ENCODE results near the gene TMC3.

The TMC3 gene

GRCh38 chr15:81384891-81385720 lies 11.1 kb upstream of the TMC3 start:
- DNase-seq: no peak

DNA sequence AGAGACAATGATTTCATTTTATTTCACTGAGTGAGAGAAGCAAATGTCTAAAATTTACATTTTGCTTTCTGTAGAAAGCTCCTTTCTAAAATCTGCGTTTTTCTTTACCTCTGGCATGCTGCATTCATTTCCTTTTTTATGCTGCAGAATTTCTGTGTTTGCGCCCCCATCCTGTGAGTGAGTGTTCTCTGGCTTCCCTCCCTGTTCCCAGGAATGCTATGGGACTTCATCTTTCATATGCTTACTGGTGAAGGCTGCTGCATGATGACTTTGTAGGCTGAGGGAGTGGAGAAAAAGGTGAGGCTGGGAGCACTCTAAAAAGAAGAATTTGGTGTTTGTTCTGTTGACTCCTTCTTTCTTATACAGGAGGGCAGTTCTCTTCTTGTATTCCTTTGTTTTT lies 7.7 kb upstream of the TMC3 start:
- DNase-seq: no peak

- no peak for DNase-seq
Observed at GRCh38 chr15:81380668-81381067, 6.7 kb upstream of the TMC3 start.

DNA sequence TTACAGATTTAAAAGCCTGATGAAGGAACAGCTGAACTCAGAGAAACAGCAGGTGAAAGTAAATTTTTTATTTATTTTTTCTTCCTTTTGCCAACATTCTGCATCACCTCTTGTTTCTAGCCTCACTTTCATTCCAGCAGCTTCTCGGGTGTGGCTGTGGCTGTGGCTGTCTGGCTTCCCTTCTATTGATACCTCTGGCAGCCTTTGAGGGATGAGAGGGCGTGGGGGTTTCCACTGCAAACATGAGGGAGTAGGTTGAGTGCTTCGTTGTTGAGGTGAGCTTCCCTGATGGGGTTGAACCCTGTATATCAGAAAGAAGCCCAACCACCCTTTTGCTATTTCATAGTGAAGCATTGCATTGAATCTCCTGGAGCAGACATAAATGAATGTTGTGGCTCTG lies 6.2 kb upstream of the TMC3 start:
- DNase-seq: no peak

GRCh38 chr15:81379269-81379668 lies 5.3 kb upstream of the TMC3 start:
- DNase-seq: no peak

GRCh38 chr15:81378443-81378842 lies 4.4 kb upstream of the TMC3 start:
- DNase-seq: no peak

GRCh38 chr15:81377871-81378270 lies 3.9 kb upstream of the TMC3 start:
- DNase-seq: no peak

GRCh38 chr15:81376231-81376630 lies 2.2 kb upstream of the TMC3 start:
- DNase-seq: peak; percentile 4

GRCh38 chr15:81375461-81375860 lies 1.4 kb upstream of the TMC3 start:
- no peak for DNase-seq

DNA sequence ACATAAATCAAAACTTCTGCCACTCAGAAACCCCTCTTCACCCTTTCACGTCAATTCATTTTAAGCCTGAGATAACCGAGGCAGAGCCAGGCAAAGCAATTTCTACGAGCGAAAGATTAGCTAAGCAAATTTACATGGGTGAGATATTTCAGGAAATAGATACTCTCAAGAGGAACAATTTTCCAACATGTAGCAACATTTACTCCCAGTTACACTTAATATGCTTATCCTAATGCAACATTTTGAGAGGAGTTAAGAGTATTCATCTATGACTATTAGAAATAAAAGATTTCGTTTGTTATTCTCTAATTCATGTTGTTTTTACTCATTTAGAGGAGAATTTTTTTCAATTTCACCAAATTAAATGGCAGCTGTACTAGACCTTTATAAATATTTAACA lies 837 bp downstream of the TMC3 start:
- peak; percentile 20 for DNase-seq

DNA sequence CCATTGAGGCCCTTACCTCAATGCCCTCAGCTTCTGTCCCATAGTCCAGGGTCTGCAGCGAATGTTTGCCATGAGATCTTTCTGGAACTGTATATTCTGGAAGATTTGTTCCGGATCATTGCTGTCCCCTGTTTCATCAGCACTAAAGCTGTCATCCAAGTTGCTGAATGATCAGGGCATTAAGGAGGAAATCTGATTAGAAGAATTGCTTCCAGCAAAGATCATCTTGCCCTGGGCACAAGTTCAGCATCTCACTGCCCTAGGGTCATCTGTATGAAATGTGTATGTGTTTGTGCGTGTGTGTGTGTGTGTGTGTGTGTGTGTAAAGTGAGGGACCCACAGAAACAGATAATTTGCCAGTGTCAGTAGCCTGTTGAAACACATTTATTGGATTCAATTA lies 1.4 kb downstream of the TMC3 start:
- no peak for DNase-seq

- no peak for DNase-seq
Observed at GRCh38 chr15:81363718-81364500, 10.1 kb downstream of the TMC3 start.

GRCh38 chr15:81363276-81363675 lies 10.7 kb downstream of the TMC3 start:
- DNase-seq: no peak

GRCh38 chr15:81362790-81363189 lies 11.2 kb downstream of the TMC3 start:
- DNase-seq: no peak

- DNase-seq: no peak
Observed at GRCh38 chr15:81361891-81362290, 12.1 kb downstream of the TMC3 start.

DNA sequence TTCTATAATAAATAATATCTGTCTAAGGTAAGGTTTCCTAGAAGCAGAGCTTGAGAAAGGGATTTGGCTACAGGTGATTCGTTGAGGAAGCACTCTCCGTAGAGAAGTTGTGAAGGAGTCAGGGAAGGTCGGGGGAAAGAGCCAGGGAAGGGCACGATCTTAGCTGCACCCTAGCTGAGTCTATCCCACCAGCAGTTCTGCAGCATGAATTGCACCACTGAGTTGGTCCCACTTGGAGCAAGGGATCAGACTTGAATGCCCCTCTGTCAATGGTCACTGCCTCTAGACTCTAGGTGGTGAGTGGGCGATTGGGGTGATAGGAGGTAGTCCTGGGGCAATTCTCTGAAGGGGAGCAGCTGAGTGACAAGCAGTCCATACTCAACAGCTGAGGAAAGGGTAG lies 13.5 kb downstream of the TMC3 start:
- DNase-seq: no peak

DNA sequence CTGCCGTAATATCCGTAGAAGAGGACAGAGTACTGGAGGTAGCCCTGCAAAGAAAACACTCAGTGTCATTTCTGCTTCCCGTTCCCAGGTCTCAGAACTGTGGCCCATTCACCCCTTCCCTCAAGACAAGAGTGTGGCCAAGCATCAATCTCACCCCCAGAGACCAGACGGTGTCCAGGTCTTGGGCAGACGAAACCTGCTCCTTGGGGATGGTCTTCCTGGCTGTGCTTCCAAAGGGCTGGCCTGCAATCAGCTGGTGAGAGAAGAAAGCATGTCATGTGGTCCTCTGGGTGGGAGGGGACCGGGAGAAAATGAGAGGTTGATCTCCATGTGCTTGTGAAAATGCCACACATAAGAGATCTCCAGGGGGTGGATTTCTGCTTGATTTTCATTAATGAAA lies 15.8 kb downstream of the TMC3 start:
- no peak for DNase-seq

DNA sequence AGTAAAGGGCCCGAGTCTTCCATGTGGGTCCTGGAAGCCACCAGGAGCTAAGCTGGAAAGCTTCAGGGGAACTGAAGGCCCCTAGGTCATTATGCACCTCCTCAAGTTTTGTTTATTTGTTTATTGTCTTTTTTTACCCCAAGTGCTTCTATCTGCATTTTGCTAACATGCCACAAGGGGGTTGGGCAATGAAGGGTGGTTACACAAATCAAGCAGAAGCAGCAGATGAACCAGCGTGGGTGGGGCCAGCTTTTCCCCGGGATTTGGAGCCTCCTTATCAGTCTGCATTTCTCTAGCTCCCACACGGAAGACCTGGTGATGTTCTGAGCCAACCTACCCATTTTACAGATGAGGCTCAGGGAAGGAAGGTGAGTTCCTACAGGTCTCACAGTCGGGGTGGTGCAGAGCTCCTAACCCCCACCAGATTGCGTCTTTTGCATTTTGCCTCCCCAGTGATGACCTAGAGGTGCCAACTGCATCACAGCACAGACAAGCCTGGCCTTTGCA lies 16.8 kb downstream of the TMC3 start:
- DNase-seq: no peak

GRCh38 chr15:81356252-81356651 lies 17.8 kb downstream of the TMC3 start:
- DNase-seq: no peak

GRCh38 chr15:81351651-81352050 lies 22.4 kb downstream of the TMC3 start:
- no peak for DNase-seq

GRCh38 chr15:81349271-81349670 lies 24.7 kb downstream of the TMC3 start:
- no peak for DNase-seq

GRCh38 chr15:81348691-81349090 lies 25.3 kb downstream of the TMC3 start:
- DNase-seq: peak; percentile 6

DNA sequence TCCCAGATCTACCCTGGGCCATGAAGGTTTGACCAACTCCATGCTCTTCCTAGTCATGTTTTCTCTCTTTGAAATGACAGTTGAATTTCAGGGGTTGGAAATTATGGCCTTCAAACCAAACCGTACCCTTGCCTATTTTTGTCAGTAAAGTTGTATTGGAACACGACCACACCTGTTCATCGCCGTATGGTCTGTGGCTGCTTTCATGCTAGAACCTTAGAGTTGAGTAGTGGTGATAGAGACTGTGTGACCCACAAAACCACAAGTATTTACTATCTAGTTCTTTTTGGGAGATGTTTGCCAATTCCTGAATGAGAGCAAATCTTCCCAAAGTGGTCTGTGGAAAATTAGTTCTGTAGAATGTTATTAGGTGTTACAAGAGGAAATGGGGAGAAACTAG lies 26.1 kb downstream of the TMC3 start:
- DNase-seq: no peak

DNA sequence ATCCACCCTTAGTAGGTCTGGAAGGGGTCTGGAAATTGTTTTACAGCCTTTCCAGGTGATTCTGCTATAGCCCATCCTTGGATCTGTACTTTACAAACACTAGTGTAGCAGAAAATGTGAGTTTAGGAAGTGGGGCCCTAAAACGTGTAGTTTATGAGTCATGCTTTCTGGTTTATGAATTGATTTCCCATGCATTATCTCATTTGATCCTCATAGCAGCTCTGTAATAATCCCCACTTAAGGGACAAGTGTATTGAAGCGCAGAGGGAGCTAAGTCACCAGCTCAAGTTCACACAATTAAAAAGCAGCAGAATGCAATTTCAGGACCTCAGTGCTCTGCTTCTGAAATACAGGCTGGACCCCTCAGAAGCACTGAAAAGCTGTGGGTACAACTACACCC lies 27.4 kb downstream of the TMC3 start:
- DNase-seq: no peak
